ENCODE data around the gene EDC3.

GRCh38 chr15:74695597-74696397, at the start of gene EDC3:
- TF ChIP-seq MAX (IDR thresholded peaks at IDR 0.05) (peak; percentile 85), CTCF (IDR thresholded peaks at IDR 0.05 in 2 of 3, conservative IDR thresholded peaks at IDR 0.05 in 1 of 3; ENCODE audit: borderline replicate concordance in 1 of 3, insufficient read depth in 1 of 3, low read depth in 2 of 3, low read length in 2 of 3) (no peak), REST (IDR thresholded peaks at IDR 0.05; ENCODE audit: low read depth) (no peak), POLR2AphosphoS5 (IDR thresholded peaks at IDR 0.05; ENCODE audit: low read depth, low read length) (peak; percentile 75), EZH2 (IDR thresholded peaks at IDR 0.05) (no peak), CBX3 (IDR thresholded peaks at IDR 0.05; ENCODE audit: low read depth) (no peak)
